T-helper 2 cell treated with Interferon-gamma antibody and Interleukin-4, amounts not matched to agents 5 μg/mL and 100 μg/mL, for 36 hours (primary cell): Measurements from ENCODE around the gene COL10A1.

Source experiments
- DNase-seq: peaks from one replicate; pipeline ENCODE4 v3.0.0; 2021; ENCODE audit warnings: low spot score
- H3K27ac Mint-ChIP-seq: one replicate; pipeline ENCODE4 v1.8.0; 2021; ENCODE audit warnings: mild to moderate bottlenecking, mixed read lengths
- H3K27me3 Mint-ChIP-seq: one replicate; pipeline ENCODE4 v1.8.0; 2021; ENCODE audit warnings: low read depth, mixed read lengths
- H3K36me3 Mint-ChIP-seq: one replicate; pipeline ENCODE4 v1.8.0; 2021; ENCODE audit warnings: low read depth, mixed read lengths
- H3K4me1 Mint-ChIP-seq: one replicate; pipeline ENCODE4 v1.8.0; 2021; ENCODE audit warnings: low read depth, mixed read lengths
- H3K4me3 Mint-ChIP-seq: one replicate; pipeline ENCODE4 v1.8.0; 2022; ENCODE audit warnings: mild to moderate bottlenecking, moderate library complexity, mixed read lengths
- H3K9me3 Mint-ChIP-seq: one replicate; pipeline ENCODE4 v1.8.0; 2021; ENCODE audit warnings: mixed read lengths

Gene COL10A1

DNA sequence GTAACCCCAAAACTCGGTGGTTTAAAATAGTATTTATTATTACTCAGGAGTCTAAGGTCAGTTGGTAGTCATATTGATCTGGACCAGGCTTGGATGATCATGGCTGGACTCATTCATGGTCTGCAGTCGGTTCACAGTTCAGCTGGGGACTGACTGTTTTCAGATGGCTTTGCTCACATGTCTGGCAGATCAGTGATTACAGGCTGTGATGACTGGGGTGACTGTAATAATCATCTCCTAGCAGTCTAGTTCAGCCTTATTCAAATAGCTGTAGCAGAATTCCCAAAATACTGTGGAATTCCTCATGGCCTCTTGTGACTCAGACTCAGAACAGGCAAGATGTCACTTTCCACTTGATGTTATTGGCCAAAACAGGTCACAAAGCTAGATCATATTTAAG lies 41.6 kb downstream of the COL10A1 start:
- DNase-seq, result no peak
- peaks cover 27% of the 10 kb centered on the region for H3K27me3 Mint-ChIP-seq
- peaks cover 23% of the 10 kb centered on the region for H3K4me1 Mint-ChIP-seq
- no peak overlapping the region for H3K27ac Mint-ChIP-seq
- H3K9me3 Mint-ChIP-seq, result peaks cover 2% of the 10 kb centered on the region
- peaks cover 1% of the 10 kb centered on the region for H3K36me3 Mint-ChIP-seq
- H3K4me3 Mint-ChIP-seq, result no peak overlapping the region

DNA sequence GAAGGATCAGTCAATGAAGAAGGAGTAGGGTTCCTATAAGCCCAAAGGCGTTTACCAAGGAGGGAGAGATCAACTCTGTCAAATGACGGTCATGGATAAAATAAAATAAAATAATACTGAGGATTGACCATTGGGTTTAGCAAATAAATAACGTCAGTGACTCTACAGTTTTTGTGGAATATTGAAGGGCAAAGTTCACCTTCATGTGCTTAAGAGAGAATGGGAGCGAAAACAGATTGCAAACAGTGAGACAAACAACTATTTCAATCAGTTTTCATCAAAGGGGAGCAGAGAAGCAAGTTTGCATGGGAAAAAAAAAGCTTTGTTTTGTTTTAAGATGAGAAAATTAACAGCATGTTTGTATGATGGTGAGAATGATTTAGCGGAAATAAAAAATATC lies 42.9 kb downstream of the COL10A1 start:
- DNase-seq, result no peak
- H3K36me3 Mint-ChIP-seq, result no peaks in the 10 kb centered on the region
- no peaks in the 10 kb centered on the region for H3K9me3 Mint-ChIP-seq
- H3K27ac Mint-ChIP-seq, result no peak overlapping the region
- peaks cover 13% of the 10 kb centered on the region for H3K4me1 Mint-ChIP-seq
- no peak overlapping the region for H3K4me3 Mint-ChIP-seq
- H3K27me3 Mint-ChIP-seq, result peaks cover 30% of the 10 kb centered on the region

DNA sequence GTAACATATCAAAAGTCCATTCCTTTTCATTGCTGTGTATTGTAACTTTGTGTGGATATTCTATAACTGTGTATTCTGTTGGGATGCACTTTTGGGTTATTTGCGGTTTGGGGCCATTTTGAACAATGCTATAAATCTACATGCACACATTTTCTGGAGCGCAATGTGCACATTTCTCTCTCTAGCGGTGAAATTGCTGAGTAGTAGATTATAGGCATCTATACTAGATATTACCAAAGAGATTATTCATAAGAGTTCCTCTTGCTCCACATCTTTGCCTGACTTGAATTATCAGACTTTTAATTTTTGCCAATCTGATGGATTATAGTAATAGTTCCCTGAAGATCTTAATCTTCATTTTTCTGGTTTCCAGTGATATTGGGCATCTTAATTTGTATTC lies 47.0 kb downstream of the COL10A1 start:
- Mint-ChIP-seq H3K9me3 (no peaks in the 10 kb centered on the region), H3K4me3 (no peak overlapping the region), H3K27me3 (peaks cover 34% of the 10 kb centered on the region), H3K4me1 (no peaks in the 10 kb centered on the region), H3K27ac (no peak overlapping the region), H3K36me3 (no peaks in the 10 kb centered on the region)
- no peak for DNase-seq

DNA sequence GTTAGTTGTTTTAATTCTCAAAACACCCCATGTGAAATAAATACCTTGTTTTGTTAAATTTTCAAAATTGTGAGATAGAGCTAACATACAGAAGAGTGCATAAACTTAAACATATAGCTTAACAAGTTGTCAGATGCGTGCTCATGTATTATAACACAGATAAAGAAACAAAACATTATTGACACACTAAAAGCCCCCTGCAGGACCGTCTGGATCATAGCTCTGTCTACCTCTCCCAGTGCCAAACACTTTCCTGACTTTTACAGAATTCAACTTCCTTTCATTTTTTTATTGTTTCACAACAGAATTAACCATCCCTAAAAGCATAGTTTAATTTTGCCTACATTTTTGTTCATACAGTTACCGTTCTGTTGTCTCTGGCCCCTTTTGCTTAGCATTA lies 47.4 kb downstream of the COL10A1 start:
- no peaks in the 10 kb centered on the region for H3K9me3 Mint-ChIP-seq
- H3K27me3 Mint-ChIP-seq, result peaks cover 34% of the 10 kb centered on the region
- H3K27ac Mint-ChIP-seq, result no peak overlapping the region
- no peak for DNase-seq
- H3K36me3 Mint-ChIP-seq, result no peaks in the 10 kb centered on the region
- H3K4me3 Mint-ChIP-seq, result no peak overlapping the region
- no peaks in the 10 kb centered on the region for H3K4me1 Mint-ChIP-seq

DNA sequence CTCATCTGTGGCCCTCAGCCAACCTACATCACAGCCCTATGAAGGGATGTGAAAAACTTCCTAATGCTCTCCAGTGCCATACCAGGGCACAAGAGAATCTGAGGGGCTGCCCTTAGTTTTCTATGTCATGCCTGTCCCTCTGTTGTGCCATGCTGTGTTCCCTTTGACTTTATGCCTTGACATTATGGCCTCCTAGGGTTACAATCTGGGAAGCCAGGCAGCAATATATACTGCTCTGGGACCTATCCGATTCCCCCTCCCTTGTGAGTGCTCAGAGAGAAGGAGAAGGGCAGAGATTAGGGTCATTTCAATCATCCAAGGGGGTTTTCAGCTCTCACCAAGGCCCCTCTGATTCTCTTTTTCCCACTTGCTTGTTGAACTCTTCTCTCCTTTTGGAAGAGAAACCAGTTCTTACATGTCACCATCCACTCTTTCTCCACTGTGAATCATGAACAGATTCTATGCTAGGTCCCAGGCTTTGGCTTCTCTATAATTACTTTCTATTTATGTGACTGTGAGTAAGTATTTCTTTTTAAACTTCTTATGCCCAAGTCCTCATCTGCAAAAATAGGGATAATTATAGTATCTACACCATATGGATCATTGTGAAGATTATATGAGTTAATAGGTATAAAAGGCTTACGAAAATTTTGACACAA lies 51.1 kb downstream of the COL10A1 start:
- Mint-ChIP-seq H3K27ac (no peak overlapping the region), H3K27me3 (peaks cover 12% of the 10 kb centered on the region), H3K36me3 (no peaks in the 10 kb centered on the region), H3K9me3 (no peaks in the 10 kb centered on the region), H3K4me3 (no peak overlapping the region), H3K4me1 (peaks cover 4% of the 10 kb centered on the region)
- no peak for DNase-seq

DNA sequence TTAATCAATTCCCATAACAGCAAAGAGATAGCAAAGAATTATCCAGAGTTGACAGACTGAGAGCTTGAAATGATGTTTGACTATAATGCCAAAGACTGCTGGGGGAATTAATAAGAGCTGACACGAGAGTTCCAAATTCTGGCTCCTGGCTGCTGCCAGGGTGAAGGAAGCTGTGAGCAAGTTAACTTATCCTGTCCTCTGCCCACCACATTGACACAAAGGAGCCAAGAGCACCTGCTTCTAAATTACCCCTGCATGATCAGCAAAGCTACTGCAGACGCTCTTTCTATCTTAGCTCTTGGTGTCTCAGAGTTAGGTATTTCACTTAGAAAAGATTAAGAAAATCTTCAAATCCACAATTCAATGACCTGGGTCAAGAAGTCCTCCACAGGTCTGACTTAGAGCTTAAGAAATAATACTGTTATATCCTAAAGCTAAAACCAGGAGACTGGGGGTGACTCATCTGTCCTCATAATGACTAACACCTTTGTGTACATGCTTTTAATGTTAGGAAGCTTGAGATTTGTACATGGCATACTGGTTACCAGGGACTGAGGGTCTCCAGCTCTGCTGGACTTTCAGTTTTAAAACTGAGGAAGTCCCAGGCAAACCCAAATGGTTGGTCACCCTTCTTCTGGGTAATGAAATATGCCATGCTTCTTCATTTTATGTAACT lies 52.0 kb downstream of the COL10A1 start:
- no peak for DNase-seq
- Mint-ChIP-seq H3K27me3 (peaks cover 12% of the 10 kb centered on the region), H3K4me3 (no peak overlapping the region), H3K27ac (no peak overlapping the region), H3K4me1 (peaks cover 4% of the 10 kb centered on the region), H3K36me3 (no peaks in the 10 kb centered on the region), H3K9me3 (no peaks in the 10 kb centered on the region)

DNA sequence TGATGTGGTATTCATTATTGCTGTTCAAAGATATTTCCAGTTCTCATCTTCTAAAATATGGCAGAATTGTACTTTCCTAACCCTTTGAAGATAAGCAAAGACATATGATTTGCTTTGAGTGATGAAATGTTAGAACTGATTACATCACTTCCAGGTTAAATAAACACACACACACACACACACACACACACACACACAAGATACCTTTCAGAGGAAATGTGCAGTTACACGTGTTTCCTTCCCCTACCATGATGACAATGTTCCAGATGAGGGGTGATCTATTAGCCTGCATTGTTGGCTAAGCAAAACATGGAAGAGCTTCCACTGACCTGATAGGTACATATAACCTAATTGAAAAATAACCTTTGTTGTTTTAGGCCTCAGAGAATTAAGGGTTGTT lies 53.6 kb downstream of the COL10A1 start:
- Mint-ChIP-seq H3K36me3 (no peaks in the 10 kb centered on the region), H3K9me3 (no peaks in the 10 kb centered on the region), H3K4me3 (no peak overlapping the region), H3K27me3 (peaks cover 9% of the 10 kb centered on the region), H3K27ac (no peak overlapping the region), H3K4me1 (peaks cover 4% of the 10 kb centered on the region)
- DNase-seq, result no peak

DNA sequence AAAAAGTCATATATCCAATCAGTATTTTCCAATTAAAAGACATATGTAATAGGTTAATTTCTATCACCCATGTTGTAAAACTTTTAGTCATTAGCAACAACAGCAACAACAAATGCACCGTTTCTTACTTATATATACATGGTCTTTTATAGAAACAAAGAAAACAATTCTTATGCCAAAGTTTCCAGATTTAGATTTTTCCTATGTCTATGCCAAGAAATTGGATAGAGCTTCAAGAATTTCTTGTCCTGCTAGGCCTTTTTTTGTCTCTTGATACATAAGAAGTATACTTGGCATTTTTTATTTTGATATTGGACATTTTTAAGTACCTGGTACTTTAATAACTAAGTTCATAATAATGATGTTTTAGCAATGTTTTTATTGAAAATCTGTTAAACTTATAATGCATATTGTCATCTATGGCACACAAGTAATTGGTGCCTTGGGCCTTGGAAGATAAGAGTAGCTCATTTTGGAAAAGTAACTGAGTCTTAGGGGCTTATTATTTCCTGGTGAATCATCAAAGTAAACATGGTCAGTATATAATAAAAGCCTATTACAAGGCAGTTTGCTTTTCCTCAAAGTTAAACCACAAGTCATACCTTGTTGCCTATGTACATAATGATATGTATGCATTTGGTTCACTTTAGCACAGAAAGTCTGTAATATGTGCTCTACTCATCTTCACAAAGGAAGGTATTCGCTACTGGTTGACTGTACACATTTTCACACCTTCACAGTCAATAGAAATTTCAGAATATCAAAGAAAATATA lies 55.1 kb downstream of the COL10A1 start:
- Mint-ChIP-seq H3K4me1 (peaks cover 4% of the 10 kb centered on the region), H3K36me3 (no peaks in the 10 kb centered on the region), H3K9me3 (no peaks in the 10 kb centered on the region), H3K27me3 (peaks cover 3% of the 10 kb centered on the region), H3K4me3 (no peak overlapping the region), H3K27ac (no peak overlapping the region)
- no peak for DNase-seq

DNA sequence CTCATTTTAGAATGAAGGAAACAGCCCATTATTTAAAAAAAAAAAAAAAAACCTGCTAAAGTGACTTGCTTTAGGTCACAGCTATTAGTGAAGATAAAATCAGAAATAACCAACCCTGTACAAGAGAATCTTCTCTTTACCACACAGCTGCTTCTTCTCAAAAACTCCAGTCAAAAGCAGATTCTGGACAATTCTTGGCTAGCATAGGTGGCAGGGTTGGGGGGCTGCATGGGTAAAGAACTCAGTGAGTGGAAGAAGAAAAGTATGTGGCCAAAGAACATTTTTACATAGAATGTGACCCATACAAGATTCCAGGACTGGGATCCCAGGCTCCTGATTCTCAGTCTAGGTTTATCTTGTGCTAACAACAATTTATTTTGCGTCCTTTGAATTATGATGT lies 55.8 kb downstream of the COL10A1 start:
- H3K9me3 Mint-ChIP-seq, result no peaks in the 10 kb centered on the region
- no peaks in the 10 kb centered on the region for H3K36me3 Mint-ChIP-seq
- peaks cover 4% of the 10 kb centered on the region for H3K4me1 Mint-ChIP-seq
- H3K4me3 Mint-ChIP-seq, result no peak overlapping the region
- H3K27ac Mint-ChIP-seq, result no peak overlapping the region
- H3K27me3 Mint-ChIP-seq, result peaks cover 7% of the 10 kb centered on the region
- no peak for DNase-seq
